HL-60 (cell line): ENCODE data around the gene C2CD4C.

Experiments used
- CTCF ChIP-seq: IDR thresholded peaks from one replicate; pipeline ENCODE4 v1.5.1; 2011; ENCODE audit warnings: low read length, control low read depth, inconsistent platforms; ENCODE audit not compliant: insufficient read depth
- GABPA ChIP-seq: IDR thresholded peaks from 2 replicates; pipeline ENCODE4 v1.6.1; 2012; ENCODE audit warnings: low read depth
- POLR2AphosphoS5 ChIP-seq: IDR thresholded peaks from 2 replicates; pipeline ENCODE4 v1.6.1; 2012; ENCODE audit warnings: low read depth
- SPI1 ChIP-seq: IDR thresholded peaks from 2 replicates; pipeline ENCODE4 v1.6.1; 2012; ENCODE audit warnings: low read depth, mild to moderate bottlenecking, borderline replicate concordance
- TF ChIP-seq, protein P1 (sequence below): IDR thresholded peaks from 2 replicates; pipeline ENCODE4 v1.6.1; 2012; ENCODE audit warnings: low read depth; ENCODE audit not compliant: insufficient replicate concordance

DNA sequence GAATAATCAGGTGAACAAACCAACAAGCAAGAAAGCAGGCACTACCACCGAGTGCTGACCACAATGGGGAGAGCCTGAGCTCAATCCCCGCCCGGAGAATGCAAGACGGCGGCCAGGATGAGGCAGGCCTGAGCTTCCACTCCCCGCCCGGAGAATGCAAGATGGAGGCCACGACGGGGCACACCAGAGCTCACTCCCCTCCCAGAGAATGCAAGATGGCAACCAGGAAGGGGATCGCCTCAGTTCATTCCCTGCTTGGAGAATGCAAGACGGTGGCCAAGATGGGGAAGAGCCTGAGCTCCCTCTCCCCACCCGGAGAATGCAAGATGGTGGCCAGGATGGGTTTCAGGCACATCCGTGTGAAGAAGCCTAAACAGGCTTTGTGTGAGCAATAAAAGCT, 39.7 kb downstream of the C2CD4C start:
- TF ChIP-seq POLR2AphosphoS5 (no peak), CTCF (no peak), GABPA (no peak), SPI1 (no peak)
- TF ChIP-seq, protein P1, sequence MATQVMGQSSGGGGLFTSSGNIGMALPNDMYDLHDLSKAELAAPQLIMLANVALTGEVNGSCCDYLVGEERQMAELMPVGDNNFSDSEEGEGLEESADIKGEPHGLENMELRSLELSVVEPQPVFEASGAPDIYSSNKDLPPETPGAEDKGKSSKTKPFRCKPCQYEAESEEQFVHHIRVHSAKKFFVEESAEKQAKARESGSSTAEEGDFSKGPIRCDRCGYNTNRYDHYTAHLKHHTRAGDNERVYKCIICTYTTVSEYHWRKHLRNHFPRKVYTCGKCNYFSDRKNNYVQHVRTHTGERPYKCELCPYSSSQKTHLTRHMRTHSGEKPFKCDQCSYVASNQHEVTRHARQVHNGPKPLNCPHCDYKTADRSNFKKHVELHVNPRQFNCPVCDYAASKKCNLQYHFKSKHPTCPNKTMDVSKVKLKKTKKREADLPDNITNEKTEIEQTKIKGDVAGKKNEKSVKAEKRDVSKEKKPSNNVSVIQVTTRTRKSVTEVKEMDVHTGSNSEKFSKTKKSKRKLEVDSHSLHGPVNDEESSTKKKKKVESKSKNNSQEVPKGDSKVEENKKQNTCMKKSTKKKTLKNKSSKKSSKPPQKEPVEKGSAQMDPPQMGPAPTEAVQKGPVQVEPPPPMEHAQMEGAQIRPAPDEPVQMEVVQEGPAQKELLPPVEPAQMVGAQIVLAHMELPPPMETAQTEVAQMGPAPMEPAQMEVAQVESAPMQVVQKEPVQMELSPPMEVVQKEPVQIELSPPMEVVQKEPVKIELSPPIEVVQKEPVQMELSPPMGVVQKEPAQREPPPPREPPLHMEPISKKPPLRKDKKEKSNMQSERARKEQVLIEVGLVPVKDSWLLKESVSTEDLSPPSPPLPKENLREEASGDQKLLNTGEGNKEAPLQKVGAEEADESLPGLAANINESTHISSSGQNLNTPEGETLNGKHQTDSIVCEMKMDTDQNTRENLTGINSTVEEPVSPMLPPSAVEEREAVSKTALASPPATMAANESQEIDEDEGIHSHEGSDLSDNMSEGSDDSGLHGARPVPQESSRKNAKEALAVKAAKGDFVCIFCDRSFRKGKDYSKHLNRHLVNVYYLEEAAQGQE: no peak
